HEK293T (cell line): ENCODE measurements around the gene PKN1.
"Not testable (repeated sequence)": the region's sequence is repeated elsewhere in the genome, so short reads cannot be mapped to it uniquely, and the experiment has no call there.

Source experiments
- CTCF ChIA-PET: fragments of 350-600 bp; formaldehyde crosslinking; extraction: SDS; loops from one replicate; lab custom pipeline; 2021; ENCODE audit warnings: antibody characterized with exemption, inconsistent platforms; lab: Yijun Ruan, JAX
- POLR2A ChIA-PET: fragments of 350-600 bp; formaldehyde crosslinking; extraction: SDS; loops from one replicate; lab custom pipeline; 2020; ENCODE audit warnings: antibody characterized with exemption, inconsistent platforms; lab: Yijun Ruan, JAX
- DNase-seq: peaks from one replicate; pipeline ENCODE4 v3.0.0; 2012; ENCODE audit warnings: mixed read lengths; ENCODE audit errors: extremely low spot score
- ARNT ChIP-seq: fragments of 450-650 bp; IDR thresholded peaks from 2 replicates; pipeline ENCODE4 v1.6.1; 2017; ENCODE audit warnings: mild to moderate bottlenecking
- BHLHE40 ChIP-seq: fragments of 450-650 bp; IDR thresholded peaks from 2 replicates; pipeline ENCODE4 v1.6.1; 2016; ENCODE audit warnings: mild to moderate bottlenecking, moderate library complexity, borderline replicate concordance
- CTBP1 ChIP-seq: fragments of 450-650 bp; IDR thresholded peaks from 2 replicates; pipeline ENCODE4 v1.6.1; 2016; ENCODE audit warnings: borderline replicate concordance
- ELF4 ChIP-seq: fragments of 450-650 bp; IDR thresholded peaks from 2 replicates; pipeline ENCODE4 v1.6.1; 2017; ENCODE audit warnings: antibody characterized with exemption
- FOXA1 ChIP-seq: fragments of 450-650 bp; IDR thresholded peaks from 2 replicates; pipeline ENCODE4 v1.6.1; 2016; ENCODE audit warnings: mild to moderate bottlenecking
- FOXK2 ChIP-seq: fragments of 450-650 bp; IDR thresholded peaks from 2 replicates; pipeline ENCODE4 v1.6.1; 2016; ENCODE audit warnings: mild to moderate bottlenecking
- FOXM1 ChIP-seq: fragments of 450-650 bp; IDR thresholded peaks from 2 replicates; pipeline ENCODE4 v1.6.1; 2017; ENCODE audit warnings: mild to moderate bottlenecking, borderline replicate concordance
- HDGF ChIP-seq: fragments of 450-650 bp; IDR thresholded peaks from 2 replicates; pipeline ENCODE4 v1.6.1; 2017; ENCODE audit warnings: antibody characterized with exemption, borderline replicate concordance
- L3MBTL2 ChIP-seq: fragments of 450-650 bp; conservative IDR thresholded peaks from 2 replicates; pipeline ENCODE4 v1.6.1; 2016; ENCODE audit warnings: mild to moderate bottlenecking
- LEF1 ChIP-seq: fragments of 450-650 bp; IDR thresholded peaks from 2 replicates; pipeline ENCODE4 v1.6.1; 2017; ENCODE audit warnings: mild to moderate bottlenecking, borderline replicate concordance
- NFRKB ChIP-seq: fragments of 450-650 bp; IDR thresholded peaks from 2 replicates; pipeline ENCODE4 v1.6.1; 2016; ENCODE audit warnings: mild to moderate bottlenecking, moderate library complexity
- SP1 ChIP-seq: fragments of 450-650 bp; IDR thresholded peaks from 2 replicates; pipeline ENCODE4 v1.6.1; 2017
- SUZ12 ChIP-seq: fragments of 450-650 bp; IDR thresholded peaks from 2 replicates; pipeline ENCODE4 v1.6.1; 2016; ENCODE audit warnings: mild to moderate bottlenecking
- TARDBP ChIP-seq: fragments of 450-650 bp; IDR thresholded peaks from 2 replicates; pipeline ENCODE4 v1.6.1; 2016
- ZNF384 ChIP-seq: fragments of 450-650 bp; IDR thresholded peaks from 2 replicates; pipeline ENCODE4 v1.6.1; 2016
- TF ChIP-seq, protein P1 (sequence below): fragments of 450-650 bp; IDR thresholded peaks from 2 replicates; pipeline ENCODE4 v1.6.1; 2016

Gene PKN1

GRCh38 chr19:14502334-14503092 lies 69.4 kb downstream of the PKN1 start:
- TF ChIP-seq HDGF (no peak), BHLHE40 (no peak), ELF4 (no peak), FOXM1 (no peak), FOXK2 (no peak), L3MBTL2 (no peak), TARDBP (no peak), NFRKB (no peak)
- ChIA-PET POLR2A (interaction anchor here (1.0 kb wide), 1 partner anchor 16 kb away, joined by 4 read pairs; the partner anchor contains the start of gene DNAJB1), CTCF (interaction anchor here (0.5 kb wide), 1 partner anchor 63 kb away, joined by 6 read pairs; no protein-coding TSS in a partner anchor)
- DNase-seq = no peak

DNA sequence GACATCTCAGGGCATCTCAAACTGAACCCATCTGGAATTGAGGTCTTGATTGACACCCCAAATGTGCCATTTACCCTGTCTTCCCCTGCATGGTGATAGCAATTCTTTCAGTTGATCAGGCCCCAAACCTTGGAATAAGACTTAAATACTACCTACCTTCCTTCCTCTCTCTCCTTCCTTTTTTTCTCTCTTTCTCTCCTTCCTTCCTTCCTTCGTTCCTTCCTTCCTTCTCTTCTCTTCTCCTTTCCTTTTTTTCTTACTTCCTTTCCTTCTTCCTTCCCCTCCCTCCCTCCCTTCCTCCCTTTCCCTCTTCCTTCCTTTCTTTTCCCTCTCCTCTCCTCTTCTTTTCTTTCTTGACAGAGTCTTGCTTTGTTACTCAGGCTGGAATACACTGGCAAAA lies 70.2 kb downstream of the PKN1 start:
- ChIA-PET CTCF (interaction anchor here (1.5 kb wide), 1 partner anchor 9 kb away, joined by 3 read pairs; no protein-coding TSS in a partner anchor), POLR2A (no interaction called here)
- no peak for DNase-seq
- TF ChIP-seq, protein P1, sequence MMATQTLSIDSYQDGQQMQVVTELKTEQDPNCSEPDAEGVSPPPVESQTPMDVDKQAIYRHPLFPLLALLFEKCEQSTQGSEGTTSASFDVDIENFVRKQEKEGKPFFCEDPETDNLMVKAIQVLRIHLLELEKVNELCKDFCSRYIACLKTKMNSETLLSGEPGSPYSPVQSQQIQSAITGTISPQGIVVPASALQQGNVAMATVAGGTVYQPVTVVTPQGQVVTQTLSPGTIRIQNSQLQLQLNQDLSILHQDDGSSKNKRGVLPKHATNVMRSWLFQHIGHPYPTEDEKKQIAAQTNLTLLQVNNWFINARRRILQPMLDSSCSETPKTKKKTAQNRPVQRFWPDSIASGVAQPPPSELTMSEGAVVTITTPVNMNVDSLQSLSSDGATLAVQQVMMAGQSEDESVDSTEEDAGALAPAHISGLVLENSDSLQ = 0 out of 2 replicates have a peak, but pooled peaks have one; percentile 29
- TF ChIP-seq HDGF = no peak
- TF ChIP-seq NFRKB = no peak
- TF ChIP-seq TARDBP = no peak

DNA sequence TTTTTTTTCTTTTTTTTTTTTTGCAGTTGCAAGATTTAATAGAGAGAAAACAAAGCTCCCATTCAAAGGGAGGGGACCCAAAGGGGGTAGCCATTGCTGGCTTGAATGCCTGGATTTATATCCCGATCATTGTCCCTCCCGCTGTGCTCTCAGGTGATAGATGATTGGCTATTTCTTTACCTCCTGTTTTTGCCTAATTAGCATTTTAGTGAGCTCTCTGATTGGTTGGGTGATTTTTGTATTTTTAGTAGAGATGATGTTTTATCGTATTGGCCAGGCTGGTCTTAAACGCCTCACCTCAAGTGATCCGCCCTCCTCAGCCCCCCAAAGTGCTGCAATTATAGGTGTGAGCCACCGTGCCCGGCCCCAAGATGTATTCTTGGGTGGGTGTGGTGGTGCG lies 71.5 kb downstream of the PKN1 start:
- CTCF ChIA-PET = interaction anchor here (0.6 to 1.6 kb wide), 7 partner anchors 8 to 364 kb away, joined by 3 to 7 read pairs (median 3); partner anchors contain the start of gene DNAJB1
- POLR2A ChIA-PET = interaction anchor here (6.8 kb wide), 1 partner anchor 14 kb away, joined by 53 read pairs; the partner anchor contains the start of gene DNAJB1
- not testable (repeated sequence) for DNase-seq

DNA sequence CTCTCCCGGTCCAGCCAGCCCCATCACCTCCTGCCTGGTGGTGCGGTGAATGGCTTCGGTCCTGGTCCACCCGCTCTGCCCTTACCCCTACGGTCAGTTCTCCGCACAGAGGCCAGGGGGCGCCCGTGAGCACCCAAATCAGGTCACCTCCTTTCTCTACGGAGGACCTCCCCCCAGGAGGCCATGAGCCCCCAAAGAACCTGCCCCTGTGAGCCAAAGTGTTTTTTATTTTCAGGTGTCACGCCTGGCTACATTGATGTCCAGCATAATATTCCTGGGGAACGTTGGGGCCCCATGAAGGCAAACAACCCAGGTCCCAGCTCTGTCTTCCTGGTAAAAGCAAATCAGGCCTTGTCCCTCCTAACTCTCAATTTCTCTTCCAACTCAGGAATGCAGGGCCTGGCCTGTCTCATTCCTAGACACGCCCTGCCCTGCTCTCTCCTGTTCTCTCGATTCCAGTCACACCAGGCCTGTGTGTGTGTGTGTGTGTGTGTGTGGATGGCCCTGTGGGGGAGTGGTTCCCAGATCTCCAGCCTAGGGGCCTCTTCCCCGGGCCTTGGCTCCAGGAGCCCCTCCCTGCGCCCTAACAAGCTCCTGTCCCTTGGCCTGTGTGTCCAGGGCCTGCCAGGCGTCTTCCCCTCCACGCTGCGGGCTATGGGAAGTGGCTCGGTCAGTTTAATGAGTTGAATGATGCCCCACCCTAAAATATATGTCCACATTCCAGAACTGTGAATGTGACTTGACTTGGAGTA lies 72.6 kb downstream of the PKN1 start:
- TF ChIP-seq CTBP1 (no peak), BHLHE40 (no peak), FOXK2 (no peak), FOXA1 (no peak), ZNF384 (no peak), SUZ12 (no peak), ARNT (no peak), TARDBP (no peak), LEF1 (no peak), HDGF (no peak), NFRKB (no peak), SP1 (no peak), ELF4 (no peak), FOXM1 (no peak)
- TF ChIP-seq, protein P1 = no peak
- ChIA-PET CTCF (interaction anchor here (0.6 to 1.6 kb wide), 3 partner anchors 11 to 190 kb away, joined by 3 to 7 read pairs (median 5); no protein-coding TSS in a partner anchor), POLR2A (interaction anchor here (6.8 kb wide), 1 partner anchor 13 kb away, joined by 53 read pairs; the partner anchor contains the start of gene DNAJB1)
- DNase-seq = peak; percentile 90

GRCh38 chr19:14507704-14508542 lies 74.8 kb downstream of the PKN1 start:
- CTCF ChIA-PET = no interaction called here
- no peak for DNase-seq
- POLR2A ChIA-PET = interaction anchor here (6.8 kb wide), 1 partner anchor 10 kb away, joined by 53 read pairs; the partner anchor contains the start of gene DNAJB1
- no peak for TF ChIP-seq FOXM1

- CTCF ChIA-PET = interaction anchor here (0.8 kb wide), 1 partner anchor 13 kb away, joined by 5 read pairs; no protein-coding TSS in a partner anchor
- POLR2A ChIA-PET = interaction anchor here (6.8 kb wide), 1 partner anchor 8 kb away, joined by 53 read pairs; the partner anchor contains the start of gene DNAJB1
- no peak for DNase-seq
- TF ChIP-seq ZNF384 (peak; percentile 75), TARDBP (no peak), NFRKB (no peak)
- TF ChIP-seq, protein P1 = no peak
Observed at GRCh38 chr19:14510311-14511228, 77.5 kb downstream of the PKN1 start.
